ENCODE results near the gene GAL3ST3. TPM values are rescaled to one million over a fixed set of nuclear protein-coding genes. Genes with fewer than 3 reads are reported as not detected.
A peak's percentile ranks its signal among the peaks of the same experiment; 100 is the strongest.

GAL3ST3 gene
- total and polyA plus RNA-seq, 2 experiments from 2014 or later, result 0.80 to 1.1 TPM

DNA sequence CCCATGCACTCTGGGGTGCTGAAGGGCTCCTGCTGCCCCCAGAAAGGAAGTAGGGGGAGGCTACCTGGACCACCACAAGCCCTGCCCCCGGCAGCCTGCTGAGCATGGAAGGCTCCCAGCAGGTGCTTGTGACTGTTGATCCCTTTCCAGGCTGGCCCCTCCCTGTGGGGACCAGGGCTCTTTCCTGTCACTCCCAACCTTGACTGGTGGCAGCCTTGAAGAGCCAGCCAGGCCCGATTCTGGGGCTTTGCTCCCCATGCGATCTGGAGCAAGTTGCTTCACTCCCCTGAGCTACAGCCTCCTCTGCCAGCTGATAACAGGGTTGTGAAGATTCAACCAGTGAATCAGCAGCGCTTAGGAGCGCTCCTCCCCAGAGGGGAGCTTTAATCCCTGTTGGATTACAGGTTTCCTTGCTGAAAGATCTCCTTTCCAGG is 41.7 kb downstream of the GAL3ST3 start:
- no peak overlapping the region for H2AFZ ChIP-seq
- peaks cover 19% of the 10 kb centered on the region for H3K79me2 ChIP-seq
- H3K9me3 ChIP-seq (ENCODE audit: low read depth), result no peaks in the 10 kb centered on the region
- H3K4me3 ChIP-seq, result no peak overlapping the region
- no peak for TF ChIP-seq EZH2 (IDR thresholded peaks at IDR 0.05; ENCODE audit: borderline replicate concordance)
- TF ChIP-seq, protein P1, sequence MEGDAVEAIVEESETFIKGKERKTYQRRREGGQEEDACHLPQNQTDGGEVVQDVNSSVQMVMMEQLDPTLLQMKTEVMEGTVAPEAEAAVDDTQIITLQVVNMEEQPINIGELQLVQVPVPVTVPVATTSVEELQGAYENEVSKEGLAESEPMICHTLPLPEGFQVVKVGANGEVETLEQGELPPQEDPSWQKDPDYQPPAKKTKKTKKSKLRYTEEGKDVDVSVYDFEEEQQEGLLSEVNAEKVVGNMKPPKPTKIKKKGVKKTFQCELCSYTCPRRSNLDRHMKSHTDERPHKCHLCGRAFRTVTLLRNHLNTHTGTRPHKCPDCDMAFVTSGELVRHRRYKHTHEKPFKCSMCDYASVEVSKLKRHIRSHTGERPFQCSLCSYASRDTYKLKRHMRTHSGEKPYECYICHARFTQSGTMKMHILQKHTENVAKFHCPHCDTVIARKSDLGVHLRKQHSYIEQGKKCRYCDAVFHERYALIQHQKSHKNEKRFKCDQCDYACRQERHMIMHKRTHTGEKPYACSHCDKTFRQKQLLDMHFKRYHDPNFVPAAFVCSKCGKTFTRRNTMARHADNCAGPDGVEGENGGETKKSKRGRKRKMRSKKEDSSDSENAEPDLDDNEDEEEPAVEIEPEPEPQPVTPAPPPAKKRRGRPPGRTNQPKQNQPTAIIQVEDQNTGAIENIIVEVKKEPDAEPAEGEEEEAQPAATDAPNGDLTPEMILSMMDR (IDR thresholded peaks at IDR 0.05; ENCODE audit: poor library complexity), result no peak
- TF ChIP-seq EZH2phosphoT487 (IDR thresholded peaks at IDR 0.05; ENCODE audit: low read depth, severe bottlenecking, unreplicated experiment), result no peak
- peak; percentile 49 for DNase-seq (ENCODE audit: low spot score)
- no peaks in the 10 kb centered on the region for H3K4me1 ChIP-seq (ENCODE audit: insufficient read depth)
- H3K27me3 ChIP-seq, result peaks cover 18% of the 10 kb centered on the region
- WGBS (ENCODE audit: low lambda C conversion rate, missing lambda C conversion rate), result 37% methylated on average over 5 of the region's 5 CpGs
- no peak overlapping the region for H3K4me2 ChIP-seq
- H3K36me3 ChIP-seq (replicated peaks; ENCODE audit: insufficient read depth, low read depth), result no peaks in the 10 kb centered on the region
- no peaks in the 10 kb centered on the region for H3K9me2 ChIP-seq (replicated peaks; ENCODE audit: insufficient read depth)
- no peak overlapping the region for H3K27ac ChIP-seq
- H4K20me1 ChIP-seq (ENCODE audit: insufficient read depth, poor library complexity, severe bottlenecking), result no peaks in the 10 kb centered on the region

DNA sequence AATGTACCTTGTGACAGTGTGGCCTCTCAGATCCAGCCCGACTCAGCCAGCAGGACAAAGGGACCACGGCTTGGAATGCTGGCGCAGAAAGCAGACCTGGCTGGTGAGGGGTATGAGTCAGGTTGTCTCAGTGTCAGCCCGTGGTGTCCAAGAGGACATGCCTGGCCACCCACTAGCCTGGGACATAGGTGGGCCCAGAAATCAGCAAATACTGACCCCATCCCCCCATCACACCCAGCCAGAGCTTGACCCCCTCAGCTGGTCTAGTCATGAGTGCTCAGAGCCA is 42.1 kb downstream of the GAL3ST3 start:
- no peak overlapping the region for H3K4me2 ChIP-seq
- no peak for DNase-seq (ENCODE audit: low spot score)
- peaks cover 15% of the 10 kb centered on the region for H3K27me3 ChIP-seq
- peaks cover 19% of the 10 kb centered on the region for H3K79me2 ChIP-seq
- H3K9me3 ChIP-seq (ENCODE audit: low read depth), result no peaks in the 10 kb centered on the region
- no peaks in the 10 kb centered on the region for H3K9me2 ChIP-seq (replicated peaks; ENCODE audit: insufficient read depth)
- TF ChIP-seq EZH2 (IDR thresholded peaks at IDR 0.05; ENCODE audit: borderline replicate concordance) (no peak), EZH2phosphoT487 (IDR thresholded peaks at IDR 0.05; ENCODE audit: low read depth, severe bottlenecking, unreplicated experiment) (no peak)
- TF ChIP-seq, protein P1 (IDR thresholded peaks at IDR 0.05; ENCODE audit: poor library complexity), result no peak
- no peaks in the 10 kb centered on the region for H3K36me3 ChIP-seq (replicated peaks; ENCODE audit: insufficient read depth, low read depth)
- no peaks in the 10 kb centered on the region for H3K4me1 ChIP-seq (ENCODE audit: insufficient read depth)
- no peaks in the 10 kb centered on the region for H4K20me1 ChIP-seq (ENCODE audit: insufficient read depth, poor library complexity, severe bottlenecking)
- no peak overlapping the region for H2AFZ ChIP-seq
- no peak overlapping the region for H3K27ac ChIP-seq
- 70% methylated on average over 4 of the region's 4 CpGs for WGBS (ENCODE audit: low lambda C conversion rate, missing lambda C conversion rate)
- no peak overlapping the region for H3K4me3 ChIP-seq

DNA sequence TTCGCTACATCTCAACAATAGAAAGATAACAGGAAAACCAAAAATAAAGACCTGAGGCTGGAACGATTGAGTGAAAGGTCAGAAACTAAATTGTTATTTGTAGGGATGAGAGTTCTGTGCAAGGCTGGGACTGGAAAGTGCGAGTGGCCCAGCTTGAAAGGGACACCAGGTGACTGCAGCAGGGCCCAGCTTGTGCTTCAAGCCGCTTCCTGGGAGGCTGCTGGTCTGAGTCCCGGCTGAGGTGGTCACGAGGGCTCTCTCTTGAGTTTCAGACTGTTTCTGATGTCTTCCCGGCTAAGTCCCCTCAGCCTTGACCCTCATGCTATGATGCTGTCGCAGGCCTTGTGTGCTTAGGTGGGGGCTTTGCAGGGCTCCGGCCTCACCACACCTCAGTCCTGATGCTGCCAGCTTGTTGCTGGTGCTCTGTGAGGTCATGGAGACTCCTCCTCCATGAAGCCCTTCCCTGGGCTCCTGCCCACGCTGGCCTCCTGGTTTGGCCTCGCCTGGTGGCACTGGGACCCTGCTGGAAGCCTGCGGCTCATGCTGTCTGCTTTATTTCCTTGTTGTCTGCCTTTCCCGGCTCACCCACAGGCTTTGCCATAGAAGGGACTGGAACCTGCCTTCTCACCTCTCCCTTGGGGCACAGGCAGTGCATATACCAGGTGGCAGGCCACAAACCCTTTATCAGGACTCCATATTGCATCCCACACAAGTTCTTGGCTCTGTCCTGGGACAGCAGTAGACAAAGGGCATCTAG is 42.6 kb downstream of the GAL3ST3 start:
- WGBS (ENCODE audit: low lambda C conversion rate, missing lambda C conversion rate), result 87% methylated on average over 13 of the region's 13 CpGs
- H3K27ac ChIP-seq, result no peak overlapping the region
- H3K4me2 ChIP-seq, result no peak overlapping the region
- TF ChIP-seq EZH2phosphoT487 (IDR thresholded peaks at IDR 0.05; ENCODE audit: low read depth, severe bottlenecking, unreplicated experiment), result no peak
- TF ChIP-seq EZH2 (IDR thresholded peaks at IDR 0.05; ENCODE audit: borderline replicate concordance), result no peak
- TF ChIP-seq, protein P1 (IDR thresholded peaks at IDR 0.05; ENCODE audit: poor library complexity), result no peak
- H4K20me1 ChIP-seq (ENCODE audit: insufficient read depth, poor library complexity, severe bottlenecking), result no peaks in the 10 kb centered on the region
- H3K4me1 ChIP-seq (ENCODE audit: insufficient read depth), result no peaks in the 10 kb centered on the region
- no peak for DNase-seq (ENCODE audit: low spot score)
- H3K9me2 ChIP-seq (replicated peaks; ENCODE audit: insufficient read depth), result no peaks in the 10 kb centered on the region
- peaks cover 9% of the 10 kb centered on the region for H3K27me3 ChIP-seq
- H2AFZ ChIP-seq, result no peak overlapping the region
- H3K4me3 ChIP-seq, result no peak overlapping the region
- peaks cover 24% of the 10 kb centered on the region for H3K79me2 ChIP-seq
- no peaks in the 10 kb centered on the region for H3K36me3 ChIP-seq (replicated peaks; ENCODE audit: insufficient read depth, low read depth)
- H3K9me3 ChIP-seq (ENCODE audit: low read depth), result no peaks in the 10 kb centered on the region
